Panc1 (cell line): ENCODE data around the gene ASPN.

Source experiments
- CTCF ChIP-seq: fragments of 450-650 bp; IDR thresholded peaks from 2 replicates; pipeline ENCODE4 v1.5.1; 2017; ENCODE audit warnings: mild to moderate bottlenecking
- POLR2AphosphoS5 ChIP-seq: IDR thresholded peaks from 2 replicates; pipeline ENCODE4 v1.6.1; 2012; ENCODE audit warnings: mild to moderate bottlenecking, low read depth, low read length, moderate library complexity
- SIN3A ChIP-seq: IDR thresholded peaks from 2 replicates; pipeline ENCODE4 v1.6.1; 2012; ENCODE audit warnings: low read depth, mild to moderate bottlenecking, low read length, moderate library complexity, borderline replicate concordance; ENCODE audit not compliant: insufficient read depth
- TCF7L2 ChIP-seq: IDR thresholded peaks from 2 replicates; pipeline ENCODE4 v1.6.1; 2011; ENCODE audit warnings: mild to moderate bottlenecking, low read depth, low read length, inconsistent platforms
- TF ChIP-seq, protein P1 (sequence below), 2 experiments: IDR thresholded peaks; 2 replicates each; pipeline ENCODE4 v1.6.1; 2011 to 2012; ENCODE audit warnings: low read depth in 2 of 2, control low read depth in 1 of 2, low read length in 1 of 2, mild to moderate bottlenecking in 1 of 2, moderate library complexity in 1 of 2; ENCODE audit not compliant: insufficient read depth in 1 of 2

GRCh38 chr9:92440751-92441046, 41.6 kb downstream of the ASPN start:
- TF ChIP-seq CTCF (no peak), POLR2AphosphoS5 (no peak), SIN3A (no peak), TCF7L2 (no peak)
- TF ChIP-seq, protein P1, sequence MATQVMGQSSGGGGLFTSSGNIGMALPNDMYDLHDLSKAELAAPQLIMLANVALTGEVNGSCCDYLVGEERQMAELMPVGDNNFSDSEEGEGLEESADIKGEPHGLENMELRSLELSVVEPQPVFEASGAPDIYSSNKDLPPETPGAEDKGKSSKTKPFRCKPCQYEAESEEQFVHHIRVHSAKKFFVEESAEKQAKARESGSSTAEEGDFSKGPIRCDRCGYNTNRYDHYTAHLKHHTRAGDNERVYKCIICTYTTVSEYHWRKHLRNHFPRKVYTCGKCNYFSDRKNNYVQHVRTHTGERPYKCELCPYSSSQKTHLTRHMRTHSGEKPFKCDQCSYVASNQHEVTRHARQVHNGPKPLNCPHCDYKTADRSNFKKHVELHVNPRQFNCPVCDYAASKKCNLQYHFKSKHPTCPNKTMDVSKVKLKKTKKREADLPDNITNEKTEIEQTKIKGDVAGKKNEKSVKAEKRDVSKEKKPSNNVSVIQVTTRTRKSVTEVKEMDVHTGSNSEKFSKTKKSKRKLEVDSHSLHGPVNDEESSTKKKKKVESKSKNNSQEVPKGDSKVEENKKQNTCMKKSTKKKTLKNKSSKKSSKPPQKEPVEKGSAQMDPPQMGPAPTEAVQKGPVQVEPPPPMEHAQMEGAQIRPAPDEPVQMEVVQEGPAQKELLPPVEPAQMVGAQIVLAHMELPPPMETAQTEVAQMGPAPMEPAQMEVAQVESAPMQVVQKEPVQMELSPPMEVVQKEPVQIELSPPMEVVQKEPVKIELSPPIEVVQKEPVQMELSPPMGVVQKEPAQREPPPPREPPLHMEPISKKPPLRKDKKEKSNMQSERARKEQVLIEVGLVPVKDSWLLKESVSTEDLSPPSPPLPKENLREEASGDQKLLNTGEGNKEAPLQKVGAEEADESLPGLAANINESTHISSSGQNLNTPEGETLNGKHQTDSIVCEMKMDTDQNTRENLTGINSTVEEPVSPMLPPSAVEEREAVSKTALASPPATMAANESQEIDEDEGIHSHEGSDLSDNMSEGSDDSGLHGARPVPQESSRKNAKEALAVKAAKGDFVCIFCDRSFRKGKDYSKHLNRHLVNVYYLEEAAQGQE (IDR thresholded peaks at IDR 0.05; ENCODE audit: insufficient read depth in 1 of 2, low read depth in 2 of 2, low read length in 1 of 2), result no peak
